Vagina (tissue), 2 donors: ENCODE results near the gene COL5A1.

Experiments used
- CTCF ChIP-seq, 3 experiments: fragments of 450-650 bp in 2 of 3; fragments of 200-600 bp in 1 of 3; sonication (generic) in 1 of 3; IDR thresholded peaks; one replicate each; pipeline ENCODE4 v1.5.1; 2017 to 2019; ENCODE audit warnings: antibody characterized with exemption in 3 of 3, mild to moderate bottlenecking in 2 of 3, moderate library complexity in 2 of 3
- POLR2A ChIP-seq, 2 donors: fragments of 450-650 bp; IDR thresholded peaks; one replicate each; pipeline ENCODE4 v1.6.1; 2017; ENCODE audit warnings: antibody characterized with exemption in 2 of 2, mild to moderate bottlenecking in 2 of 2, moderate library complexity in 2 of 2
- POLR2AphosphoS5 ChIP-seq, 2 donors: sonication (generic); formaldehyde crosslinking; IDR thresholded peaks; one replicate each; pipeline ENCODE4 v1.9.0; 2017; ENCODE audit warnings: antibody characterized with exemption in 2 of 2, mild to moderate bottlenecking in 2 of 2, low read depth in 1 of 2; ENCODE audit not compliant: insufficient read depth in 1 of 2

- no peak for TF ChIP-seq CTCF (IDR thresholded peaks at IDR 0.05)
- TF ChIP-seq POLR2A (IDR thresholded peaks at IDR 0.05), result no peak
- TF ChIP-seq POLR2AphosphoS5 (IDR thresholded peaks at IDR 0.05; ENCODE audit: insufficient read depth in 1 of 2, low read depth in 1 of 2), result no peak
These were observed 13.5 kb downstream of the COL5A1 start for GRCh38 chr9:134655101-134655500.
